ENCODE measurements around the gene BTBD16.

The BTBD16 gene

DNA sequence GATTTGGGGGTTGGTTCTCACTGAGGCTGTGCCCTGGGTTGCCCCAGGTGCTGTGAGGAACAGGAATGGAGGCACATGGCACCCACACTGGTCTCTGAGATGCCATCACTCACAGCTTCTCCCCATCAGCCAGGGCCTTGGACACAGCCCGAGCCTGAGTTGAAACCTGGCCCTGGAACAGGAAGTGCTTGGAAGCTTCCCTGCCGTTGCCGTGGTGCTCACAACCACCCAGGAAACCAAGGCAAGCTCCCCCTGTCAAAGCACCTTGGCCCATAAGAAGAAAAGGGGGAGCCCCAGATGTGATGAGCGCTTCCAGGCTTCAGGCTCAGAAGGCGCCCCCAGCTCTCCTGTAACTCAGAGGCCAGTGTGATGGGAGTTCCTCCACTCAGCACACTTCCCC is at the start of gene BTBD16:
BTBD16 (plus strand) TSS at position 221 of the 400 bp plus-strand sequence. CDS start 3,786 bp downstream, outside the sequence.
- Histone ChIP-seq H3K4me1 (ENCODE audit: low read length) (peaks cover 4% of the 10 kb centered on the region; the same call in 1 of the 2 replicates), H3K79me2 (ENCODE audit: low read length) (no peaks in the 10 kb centered on the region), H3K9me3 (ENCODE audit: insufficient read depth, low read length) (no peaks in the 10 kb centered on the region), H3K4me3 (ENCODE audit: low read length) (no peak within 1 kb of the TSS), H3K27me3 (ENCODE audit: low read depth, low read length) (peaks cover 2% of the 10 kb centered on the region; the same call in 1 of the 2 replicates), H3K9ac (ENCODE audit: low read length) (no peak within 1 kb of the TSS), H3K36me3 (replicated peaks; ENCODE audit: low read depth, low read length) (no peaks in the 10 kb centered on the region), H3K27ac (ENCODE audit: low read length) (no peak within 1 kb of the TSS), H4K20me1 (ENCODE audit: insufficient read depth, low read length) (no peaks in the 10 kb centered on the region), H2AFZ (ENCODE audit: low read depth, low read length) (no peak within 1 kb of the TSS), H3K4me2 (ENCODE audit: low read length) (no peak within 1 kb of the TSS)
- TF ChIP-seq, protein P1, sequence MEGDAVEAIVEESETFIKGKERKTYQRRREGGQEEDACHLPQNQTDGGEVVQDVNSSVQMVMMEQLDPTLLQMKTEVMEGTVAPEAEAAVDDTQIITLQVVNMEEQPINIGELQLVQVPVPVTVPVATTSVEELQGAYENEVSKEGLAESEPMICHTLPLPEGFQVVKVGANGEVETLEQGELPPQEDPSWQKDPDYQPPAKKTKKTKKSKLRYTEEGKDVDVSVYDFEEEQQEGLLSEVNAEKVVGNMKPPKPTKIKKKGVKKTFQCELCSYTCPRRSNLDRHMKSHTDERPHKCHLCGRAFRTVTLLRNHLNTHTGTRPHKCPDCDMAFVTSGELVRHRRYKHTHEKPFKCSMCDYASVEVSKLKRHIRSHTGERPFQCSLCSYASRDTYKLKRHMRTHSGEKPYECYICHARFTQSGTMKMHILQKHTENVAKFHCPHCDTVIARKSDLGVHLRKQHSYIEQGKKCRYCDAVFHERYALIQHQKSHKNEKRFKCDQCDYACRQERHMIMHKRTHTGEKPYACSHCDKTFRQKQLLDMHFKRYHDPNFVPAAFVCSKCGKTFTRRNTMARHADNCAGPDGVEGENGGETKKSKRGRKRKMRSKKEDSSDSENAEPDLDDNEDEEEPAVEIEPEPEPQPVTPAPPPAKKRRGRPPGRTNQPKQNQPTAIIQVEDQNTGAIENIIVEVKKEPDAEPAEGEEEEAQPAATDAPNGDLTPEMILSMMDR (IDR thresholded peaks at IDR 0.05; ENCODE audit: low read depth, low read length) = no peak

DNA sequence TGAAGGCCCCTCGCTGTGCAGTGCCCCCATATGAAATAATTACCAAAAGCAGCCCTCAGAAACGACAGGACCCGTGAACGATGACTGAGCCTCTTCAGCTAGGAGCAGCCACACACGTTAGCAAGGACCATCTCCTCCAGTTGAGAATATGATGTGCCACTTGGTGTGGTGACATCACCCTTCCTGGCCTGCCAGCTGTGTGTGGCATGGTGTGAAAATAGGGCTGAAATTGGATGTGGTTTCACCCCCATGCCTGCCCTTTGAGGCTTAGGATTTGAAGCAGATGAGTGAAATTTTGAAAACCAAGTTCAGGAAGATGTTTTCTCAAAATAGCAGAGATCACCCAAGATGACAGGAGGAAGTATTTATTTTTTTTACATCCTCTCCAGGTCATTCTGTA is 49.1 kb upstream of the BTBD16 start:
- TF ChIP-seq, protein P1 (IDR thresholded peaks at IDR 0.05; ENCODE audit: low read depth, low read length) = no peak
- TF ChIP-seq EZH2phosphoT487 (IDR thresholded peaks at IDR 0.05; ENCODE audit: low read depth) = no peak
- Histone ChIP-seq H3K4me2 (ENCODE audit: low read length) (no peak overlapping the region), H3K4me3 (ENCODE audit: low read length) (no peak overlapping the region), H3K79me2 (ENCODE audit: low read length) (no peaks in the 10 kb centered on the region), H3K9ac (ENCODE audit: low read length) (no peak overlapping the region), H3K27ac (ENCODE audit: low read length) (no peak overlapping the region), H3K36me3 (replicated peaks; ENCODE audit: low read depth, low read length) (no peaks in the 10 kb centered on the region), H3K9me3 (ENCODE audit: insufficient read depth, low read length) (no peaks in the 10 kb centered on the region), H2AFZ (ENCODE audit: low read depth, low read length) (no peak overlapping the region), H3K27me3 (ENCODE audit: low read depth, low read length) (no peaks in the 10 kb centered on the region), H3K4me1 (ENCODE audit: low read length) (no peaks in the 10 kb centered on the region), H4K20me1 (ENCODE audit: insufficient read depth, low read length) (no peaks in the 10 kb centered on the region)

DNA sequence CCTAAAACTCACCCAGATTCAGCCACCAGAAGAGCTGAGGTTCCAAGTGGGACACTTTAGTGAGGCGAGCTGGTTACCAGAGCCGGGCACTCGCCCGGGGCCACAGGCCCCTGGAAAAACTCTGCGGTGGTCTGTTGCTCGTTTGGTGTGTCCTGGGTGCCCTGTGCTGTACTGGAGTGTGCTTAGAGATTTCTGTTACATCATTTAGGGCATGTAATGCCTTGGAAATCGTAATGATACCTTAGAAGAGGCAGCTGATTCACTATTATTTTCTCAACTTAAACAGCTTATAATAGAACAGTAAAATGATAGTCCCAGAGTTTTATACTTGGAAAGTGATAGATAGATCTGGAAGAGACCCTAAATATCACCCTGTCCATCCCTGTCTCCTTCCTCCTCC is 48.5 kb upstream of the BTBD16 start:
- Histone ChIP-seq H3K4me1 (ENCODE audit: low read length) (no peaks in the 10 kb centered on the region), H3K36me3 (replicated peaks; ENCODE audit: low read depth, low read length) (no peaks in the 10 kb centered on the region), H3K27ac (ENCODE audit: low read length) (no peak overlapping the region), H3K9ac (ENCODE audit: low read length) (no peak overlapping the region), H3K4me2 (ENCODE audit: low read length) (no peak overlapping the region), H2AFZ (ENCODE audit: low read depth, low read length) (no peak overlapping the region), H3K9me3 (ENCODE audit: insufficient read depth, low read length) (no peaks in the 10 kb centered on the region), H3K4me3 (ENCODE audit: low read length) (no peak overlapping the region), H3K27me3 (ENCODE audit: low read depth, low read length) (no peaks in the 10 kb centered on the region), H3K79me2 (ENCODE audit: low read length) (no peaks in the 10 kb centered on the region), H4K20me1 (ENCODE audit: insufficient read depth, low read length) (no peaks in the 10 kb centered on the region)
- no peak for TF ChIP-seq EZH2phosphoT487 (IDR thresholded peaks at IDR 0.05; ENCODE audit: low read depth)
- TF ChIP-seq, protein P1 (IDR thresholded peaks at IDR 0.05; ENCODE audit: low read depth, low read length) = no peak

DNA sequence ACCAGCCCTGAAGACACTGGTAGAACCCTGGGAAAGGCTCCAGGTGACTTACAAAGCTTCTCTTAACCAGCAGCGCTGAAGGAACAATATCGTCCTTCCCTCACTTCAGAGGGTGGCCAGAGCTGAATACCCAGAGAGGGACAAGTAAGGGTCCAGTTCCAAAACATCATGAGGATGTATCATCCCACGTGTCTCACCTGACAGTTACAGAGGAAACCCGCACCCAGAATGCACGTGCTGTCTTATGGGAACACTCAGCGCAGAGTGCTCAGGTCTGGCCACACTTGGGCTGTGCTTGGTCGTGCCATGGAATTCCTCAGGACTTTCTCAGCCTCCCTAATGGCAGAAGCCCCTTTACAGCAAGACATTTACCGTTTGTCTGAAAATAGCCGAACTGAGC is 46.9 kb upstream of the BTBD16 start:
- H3K9me3 ChIP-seq (ENCODE audit: insufficient read depth, low read length) = no peaks in the 10 kb centered on the region
- no peaks in the 10 kb centered on the region for H3K27me3 ChIP-seq (ENCODE audit: low read depth, low read length)
- no peak overlapping the region for H3K4me3 ChIP-seq (ENCODE audit: low read length)
- TF ChIP-seq, protein P1 (IDR thresholded peaks at IDR 0.05; ENCODE audit: low read depth, low read length) = no peak
- no peak for TF ChIP-seq EZH2phosphoT487 (IDR thresholded peaks at IDR 0.05; ENCODE audit: low read depth)
- no peak overlapping the region for H2AFZ ChIP-seq (ENCODE audit: low read depth, low read length)
- H3K36me3 ChIP-seq (replicated peaks; ENCODE audit: low read depth, low read length) = no peaks in the 10 kb centered on the region
- no peak overlapping the region for H3K27ac ChIP-seq (ENCODE audit: low read length)
- no peaks in the 10 kb centered on the region for H3K4me1 ChIP-seq (ENCODE audit: low read length)
- H3K79me2 ChIP-seq (ENCODE audit: low read length) = no peaks in the 10 kb centered on the region
- no peak overlapping the region for H3K4me2 ChIP-seq (ENCODE audit: low read length)
- H3K9ac ChIP-seq (ENCODE audit: low read length) = no peak overlapping the region
- no peaks in the 10 kb centered on the region for H4K20me1 ChIP-seq (ENCODE audit: insufficient read depth, low read length)

Data from OCI-LY3 (cell line).